ENCODE data around the gene ZDHHC20.
"Not testable (repeated sequence)": the region's sequence is repeated elsewhere in the genome, so short reads cannot be mapped to it uniquely, and the experiment has no call there.

Gene ZDHHC20

GRCh38 chr13:21434588-21434987, 24.5 kb downstream of the ZDHHC20 start:
- DNase-seq = no peak

GRCh38 chr13:21429211-21429610, 29.9 kb downstream of the ZDHHC20 start:
- DNase-seq = no peak

GRCh38 chr13:21427741-21428140, 31.4 kb downstream of the ZDHHC20 start:
- DNase-seq = no peak

GRCh38 chr13:21426238-21426637, 32.9 kb downstream of the ZDHHC20 start:
- no peak for DNase-seq

- DNase-seq = no peak
Observed at GRCh38 chr13:21420706-21421105, 38.4 kb downstream of the ZDHHC20 start.

GRCh38 chr13:21413013-21413412, 46.1 kb downstream of the ZDHHC20 start:
- no peak for DNase-seq

- DNase-seq = not testable (repeated sequence)
Observed at GRCh38 chr13:21410453-21410852, 48.6 kb downstream of the ZDHHC20 start.

- DNase-seq = no peak
Observed at GRCh38 chr13:21405309-21405708, 53.8 kb downstream of the ZDHHC20 start.

- DNase-seq = no peak
Observed at GRCh38 chr13:21402586-21403307, 56.4 kb downstream of the ZDHHC20 start.

GRCh38 chr13:21399741-21400140, 59.4 kb downstream of the ZDHHC20 start:
- no peak for DNase-seq

- peak; percentile 15 for DNase-seq
Observed at GRCh38 chr13:21395953-21396352, 63.1 kb downstream of the ZDHHC20 start.

- DNase-seq = no peak
Observed at GRCh38 chr13:21389124-21389523, 70.0 kb downstream of the ZDHHC20 start.

- DNase-seq = no peak
Observed at GRCh38 chr13:21385710-21386109, 73.4 kb downstream of the ZDHHC20 start.

- no peak for DNase-seq
Observed at GRCh38 chr13:21383090-21383489, 76.0 kb downstream of the ZDHHC20 start.

- DNase-seq = peak; percentile 18
Observed at GRCh38 chr13:21376998-21377985, 81.8 kb downstream of the ZDHHC20 start.

GRCh38 chr13:21372530-21372929, 86.6 kb downstream of the ZDHHC20 start:
- DNase-seq = no peak

GRCh38 chr13:21371011-21371410, 88.1 kb downstream of the ZDHHC20 start:
- no peak for DNase-seq

- DNase-seq = no peak
Observed at GRCh38 chr13:21365574-21365973, 93.5 kb downstream of the ZDHHC20 start.

- no peak for DNase-seq
Observed at GRCh38 chr13:21364916-21365315, 94.2 kb downstream of the ZDHHC20 start.

- no peak for DNase-seq
Observed at GRCh38 chr13:21364357-21364756, 94.7 kb downstream of the ZDHHC20 start.

GRCh38 chr13:21362741-21363140, 96.4 kb downstream of the ZDHHC20 start:
- no peak for DNase-seq

- DNase-seq = no peak
Observed at GRCh38 chr13:21361706-21362105, 97.4 kb downstream of the ZDHHC20 start.

- DNase-seq = no peak
Observed at GRCh38 chr13:21361123-21361522, 98.0 kb downstream of the ZDHHC20 start.

- no peak for DNase-seq
Observed at GRCh38 chr13:21360463-21360862, 98.6 kb downstream of the ZDHHC20 start.

All from GDM1 (cell line).